ENCODE data around the gene MCCD1.
A peak's percentile ranks its signal among the peaks of the same experiment; 100 is the strongest.

The MCCD1 gene

GRCh38 chr6:31538805-31539400 is 10.1 kb downstream of the MCCD1 start:
- DNase-seq: no peak
- Histone ChIP-seq H3K27ac (no peak overlapping the region), H3K36me3 (replicated peaks) (peaks cover 71% of the 10 kb centered on the region), H3K4me3 (ENCODE audit: low read depth, low read length) (peak overlapping the region; percentile 97), H3K27me3 (replicated peaks) (no peaks in the 10 kb centered on the region)
- in situ Hi-C loops (cut with HindIII; ENCODE audit: low pct_ligation_motif_present, low sequenced_read_pairs): no loop called here
- TF ChIP-seq CTCF (IDR thresholded peaks at IDR 0.05; ENCODE audit: low read depth, low read length, missing control alignments): no peak

- H3K4me3 ChIP-seq (ENCODE audit: low read depth, low read length): peak overlapping the region; percentile 97
- DNase-seq: no peak
- peaks cover 54% of the 10 kb centered on the region for H3K36me3 ChIP-seq (replicated peaks)
- TF ChIP-seq CTCF (IDR thresholded peaks at IDR 0.05; ENCODE audit: low read depth, low read length, missing control alignments): no peak
- H3K27ac ChIP-seq: peak overlapping the region; percentile 99
- in situ Hi-C loops (cut with HindIII; ENCODE audit: low pct_ligation_motif_present, low sequenced_read_pairs): no loop called here
- no peaks in the 10 kb centered on the region for H3K27me3 ChIP-seq (replicated peaks)
Observed at GRCh38 chr6:31540640-31541039, 11.9 kb downstream of the MCCD1 start.

- in situ Hi-C loops (cut with HindIII; ENCODE audit: low pct_ligation_motif_present, low sequenced_read_pairs): no loop called here
- Histone ChIP-seq H3K27ac (peak overlapping the region; percentile 99), H3K36me3 (replicated peaks) (peaks cover 49% of the 10 kb centered on the region), H3K4me3 (ENCODE audit: low read depth, low read length) (peak overlapping the region; percentile 97), H3K27me3 (replicated peaks) (no peaks in the 10 kb centered on the region)
- TF ChIP-seq CTCF (IDR thresholded peaks at IDR 0.05; ENCODE audit: low read depth, low read length, missing control alignments): no peak
- DNase-seq: no peak
Observed at GRCh38 chr6:31541059-31541657, 12.4 kb downstream of the MCCD1 start.

GRCh38 chr6:31541658-31542521 is 13.1 kb downstream of the MCCD1 start, which contains the start of gene DDX39B:
TSS of gene DDX39B (minus strand) at chr6:31542003. CDS start at chr6:31540532, 1,471 bp downstream.
- H3K4me3 ChIP-seq (ENCODE audit: low read depth, low read length): peak within 1 kb of the TSS; percentile 97
- H3K36me3 ChIP-seq (replicated peaks): peaks cover 41% of the 10 kb centered on the region
- no peak for TF ChIP-seq CTCF (IDR thresholded peaks at IDR 0.05; ENCODE audit: low read depth, low read length, missing control alignments)
- peak within 1 kb of the TSS; percentile 99 for H3K27ac ChIP-seq
- DNase-seq: peak; percentile 94
- H3K27me3 ChIP-seq (replicated peaks): no peaks in the 10 kb centered on the region
- in situ Hi-C loops (cut with HindIII; ENCODE audit: low pct_ligation_motif_present, low sequenced_read_pairs): no loop called here

GRCh38 chr6:31543639-31544038 is 14.9 kb downstream of the MCCD1 start:
- TF ChIP-seq CTCF (IDR thresholded peaks at IDR 0.05; ENCODE audit: low read depth, low read length, missing control alignments): no peak
- H3K4me3 ChIP-seq (ENCODE audit: low read depth, low read length): no peak overlapping the region
- in situ Hi-C loops (cut with HindIII; ENCODE audit: low pct_ligation_motif_present, low sequenced_read_pairs): no loop called here
- peaks cover 25% of the 10 kb centered on the region for H3K36me3 ChIP-seq (replicated peaks)
- H3K27me3 ChIP-seq (replicated peaks): no peaks in the 10 kb centered on the region
- no peak overlapping the region for H3K27ac ChIP-seq
- DNase-seq: no peak

All from brain microvascular endothelial cell (primary cell).